Measurements from ENCODE around the gene CSTB. TPM values are rescaled to one million over a fixed set of nuclear protein-coding genes. Genes with fewer than 3 reads are reported as not detected.

CSTB gene
- total and polyA plus RNA-seq, 2 of the 8 experiments (the other 6 are each of a cell fraction or from before 2014, with no cell fraction given), result 53.8 to 64.1 TPM

GRCh38 chr21:43763901-43764523, 12.1 kb downstream of the CSTB start:
- H3K18ac ChIP-seq (ENCODE audit: extremely low read depth, low read length), result no peak overlapping the region
- no peaks in the 10 kb centered on the region for H3K79me1 ChIP-seq (ENCODE audit: low read depth, low read length)
- no peak overlapping the region for H2BK120ac ChIP-seq (replicated peaks; ENCODE audit: low read depth, low read length)
- no peak overlapping the region for H2BK12ac ChIP-seq (ENCODE audit: low read depth, low read length)
- H3K9me3 ChIP-seq (ENCODE audit: insufficient read depth in 2 of 2, low read depth in 1 of 2, low read length in 1 of 2), result no peaks in the 10 kb centered on the region
- no peak overlapping the region for H3K9ac ChIP-seq (replicated peaks in 1 of 4; ENCODE audit: extremely low read depth in 1 of 4, low read depth in 3 of 4, low read length in 3 of 4)
- H3K23me2 ChIP-seq (ENCODE audit: low read depth, low read length), result no peaks in the 10 kb centered on the region
- H2AFZ ChIP-seq (ENCODE audit: low read length), result no peak overlapping the region
- H3K79me2 ChIP-seq (ENCODE audit: control insufficient read depth in 1 of 2, insufficient read depth in 2 of 2, low read length in 2 of 2), result no peaks in the 10 kb centered on the region
- no peak overlapping the region for H3K4me2 ChIP-seq (ENCODE audit: insufficient read depth in 1 of 2, low read depth in 2 of 2, low read length in 2 of 2)
- no peak overlapping the region for H2AK5ac ChIP-seq (ENCODE audit: low read depth, low read length)
- peaks cover 0 to 6% of the 10 kb centered on the region in 2 experiments for H4K20me1 ChIP-seq (replicated peaks in 1 of 2; ENCODE audit: control insufficient read depth in 1 of 2, insufficient read depth in 2 of 2, low read length in 2 of 2)
- DNase-seq (ENCODE audit: low read depth in 1 of 2, low spot score in 2 of 2), result no peak
- peaks cover 0 to 4% (median 0%) of the 10 kb centered on the region in 4 experiments; a peak in 3 of 8 replicates for H3K36me3 ChIP-seq (ENCODE audit: control insufficient read depth in 2 of 4, insufficient read depth in 4 of 4, low read length in 3 of 4)
- H3K4ac ChIP-seq (replicated peaks; ENCODE audit: insufficient read length, low read depth, low read length), result no peak overlapping the region
- no peak overlapping the region for H2BK5ac ChIP-seq (ENCODE audit: low read depth, low read length)
- no peak overlapping the region for H3K14ac ChIP-seq (ENCODE audit: insufficient read length)
- no peak overlapping the region for H3K23ac ChIP-seq (ENCODE audit: insufficient read length)
- H3K56ac ChIP-seq (replicated peaks; ENCODE audit: insufficient read length, low read depth, low read length), result no peak overlapping the region
- H4K91ac ChIP-seq (replicated peaks; ENCODE audit: insufficient read length, low read length), result no peak overlapping the region
- WGBS, 2 experiments (ENCODE audit: extremely low coverage in 1 of 2, insufficient coverage in 1 of 2, insufficient read length in 1 of 2, insufficient replicate concordance in 2 of 2, low coverage in 1 of 2, low lambda C conversion rate in 2 of 2, missing lambda C conversion rate in 1 of 2), result 91% methylated on average over 10 of the region's 10 CpGs; no CpG with 5 or more reads in 1 of the 2 experiments
- no peak overlapping the region for H2BK15ac ChIP-seq (ENCODE audit: low read length)
- H4K5ac ChIP-seq (ENCODE audit: insufficient read length, low read depth, low read length), result no peak overlapping the region
- ChIA-PET POLR2A (ENCODE audit: partially characterized antibody) (interaction anchor here (1.1 to 3.4 kb wide), 3 partner anchors 9 to 15 kb away, joined by 3 to 28 read pairs (median 5); no protein-coding TSS in a partner anchor), CTCF (ENCODE audit: partially characterized antibody) (no interaction called here)
- no peak overlapping the region for H4K8ac ChIP-seq (ENCODE audit: extremely low read depth, insufficient read depth, low read length)
- no peaks in the 10 kb centered on the region for H3K27me3 ChIP-seq (replicated peaks in 1 of 4; ENCODE audit: control insufficient read depth in 3 of 4, extremely low read depth in 1 of 4, insufficient read depth in 3 of 4, low read length in 3 of 4)
- H3K4me3 ChIP-seq (ENCODE audit: extremely low read depth in 1 of 4, insufficient read depth in 2 of 4, low read depth in 3 of 4, low read length in 4 of 4), result no peak overlapping the region
- H2BK20ac ChIP-seq (ENCODE audit: low read length), result no peak overlapping the region
- H3K4me1 ChIP-seq (replicated peaks in 1 of 4; ENCODE audit: control insufficient read depth in 3 of 4, insufficient read depth in 4 of 4, low read length in 3 of 4), result peaks cover 0 to 14% (median 9%) of the 10 kb centered on the region in 4 experiments; a peak in 6 of 7 replicates
- H3K27ac ChIP-seq (ENCODE audit: low read depth, low read length), result no peak overlapping the region
- FAIRE-seq, result no peak
- TF ChIP-seq TEAD4 (IDR thresholded peaks at IDR 0.05; ENCODE audit: low read depth, low read length) (no peak), YY1 (IDR thresholded peaks at IDR 0.05; ENCODE audit: low read depth, low read length) (no peak), EP300 (IDR thresholded peaks at IDR 0.05; ENCODE audit: borderline replicate concordance in 1 of 2, low read depth in 2 of 2, low read length in 2 of 2) (no peak), ZNF274 (IDR thresholded peaks at IDR 0.05; ENCODE audit: borderline replicate concordance, extremely low read depth, low read length) (no peak), JUND (IDR thresholded peaks at IDR 0.05; ENCODE audit: low read length) (no peak), FOSL1 (IDR thresholded peaks at IDR 0.05; ENCODE audit: insufficient read depth, low read depth, low read length) (no peak), SUZ12 (IDR thresholded peaks at IDR 0.05; ENCODE audit: low read length) (no peak)
